GM19324 (cell line): ENCODE results near the gene COX7A2L.

ENCODE experiments used
- ATAC-seq: cut with Tn5 transposase; IDR thresholded peaks from one replicate; pipeline ENCODE4 v1.9.1; 2021; ENCODE audit warnings: mild to moderate bottlenecking, moderate library complexity; ENCODE audit not compliant: unreplicated experiment, low FRiP score

The COX7A2L gene

GRCh38 chr2:42324244-42324643, 36.8 kb downstream of the COX7A2L start:
- no peak for ATAC-seq

- no peak for ATAC-seq
Observed at GRCh38 chr2:42321452-42322064, 39.5 kb downstream of the COX7A2L start.

GRCh38 chr2:42319265-42319664, 41.8 kb downstream of the COX7A2L start:
- no peak for ATAC-seq

DNA sequence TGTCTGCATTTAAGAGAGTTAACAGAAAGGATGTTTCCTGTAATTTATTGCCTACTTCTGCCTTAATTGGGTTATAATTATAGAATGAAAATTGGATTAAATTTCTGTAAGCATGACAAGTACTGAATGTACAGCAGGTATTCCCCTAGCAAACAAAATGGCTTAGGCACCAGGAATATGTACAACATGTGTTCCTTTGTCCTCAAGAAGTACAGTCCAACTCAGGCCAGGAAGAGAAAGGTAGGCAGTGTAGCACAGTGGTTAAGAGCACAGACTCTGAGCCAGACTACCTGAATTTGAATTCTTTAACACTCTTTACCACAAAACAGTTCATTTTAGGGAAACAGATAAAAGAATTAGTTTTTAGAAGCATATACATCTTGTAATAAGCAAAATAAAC, 43.1 kb downstream of the COX7A2L start:
- ATAC-seq = no peak

GRCh38 chr2:42317486-42317885, 43.5 kb downstream of the COX7A2L start:
- no peak for ATAC-seq

DNA sequence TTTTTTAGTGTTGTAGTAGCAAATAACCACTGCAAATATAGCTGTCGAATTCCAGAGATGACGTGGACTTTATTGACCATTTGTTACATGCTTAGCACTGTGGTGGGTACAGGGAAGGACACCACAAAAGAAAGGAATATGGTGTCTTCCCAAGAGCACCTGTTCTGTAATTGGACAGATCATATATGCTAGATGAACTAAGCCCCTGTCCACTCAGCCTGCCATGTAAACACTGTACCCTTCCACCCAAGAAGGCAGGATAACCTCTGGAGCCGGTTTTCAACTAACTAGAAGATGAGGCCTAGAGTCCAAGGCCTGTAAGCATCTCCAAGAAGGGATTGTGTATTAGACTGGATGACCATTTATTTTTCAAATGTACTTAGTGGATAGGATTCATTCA, 44.1 kb downstream of the COX7A2L start:
- ATAC-seq = no peak

- ATAC-seq = no peak
Observed at GRCh38 chr2:42315844-42316470, 45.1 kb downstream of the COX7A2L start.

DNA sequence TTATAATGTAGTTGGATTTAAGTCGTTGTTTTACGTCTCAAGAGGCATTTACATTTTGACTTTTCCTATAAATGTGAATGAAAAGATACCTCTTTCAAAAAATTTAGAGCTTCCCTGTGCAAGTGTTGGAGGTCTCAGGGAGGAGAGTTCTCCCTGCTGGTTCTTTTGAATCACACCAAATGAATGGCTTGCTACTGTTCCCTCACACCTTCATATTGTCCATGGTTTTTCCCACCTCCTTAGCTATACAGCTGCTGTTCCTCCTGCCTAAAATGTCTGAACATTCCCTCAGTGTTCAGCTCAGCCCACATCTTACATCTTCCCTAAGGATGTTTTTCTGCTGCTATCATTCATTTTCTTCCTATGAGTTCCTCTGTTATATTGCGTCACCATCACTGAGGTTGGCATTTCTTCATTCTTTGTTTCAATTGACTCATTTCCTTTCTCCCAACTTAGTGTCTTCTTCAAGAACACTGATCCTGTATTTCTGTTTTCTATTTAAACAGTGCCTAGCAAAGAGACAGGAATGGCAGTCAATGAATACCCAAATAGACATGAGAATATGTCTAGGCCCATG, 46.0 kb downstream of the COX7A2L start:
- no peak for ATAC-seq

DNA sequence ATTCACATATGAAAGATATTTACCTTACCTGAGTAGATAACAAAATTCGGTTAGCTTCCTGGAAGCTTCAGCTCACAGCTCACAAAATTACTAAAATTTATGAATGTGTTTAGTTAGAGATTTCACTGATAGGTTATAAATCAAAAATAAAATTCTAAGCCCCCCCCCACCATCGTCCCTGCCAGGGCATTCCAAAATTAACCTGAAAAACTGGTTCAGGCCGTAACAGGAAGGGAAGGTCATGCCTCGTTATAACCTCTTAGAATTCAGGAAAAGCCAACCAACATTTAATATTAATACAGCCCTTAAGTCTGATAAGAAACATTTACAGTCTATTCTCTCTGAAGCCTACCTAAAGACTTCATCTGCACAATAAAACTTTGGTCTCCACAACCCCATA, 48.9 kb downstream of the COX7A2L start:
- ATAC-seq = no peak

GRCh38 chr2:42310007-42310515, 51.0 kb downstream of the COX7A2L start:
- ATAC-seq = no peak

DNA sequence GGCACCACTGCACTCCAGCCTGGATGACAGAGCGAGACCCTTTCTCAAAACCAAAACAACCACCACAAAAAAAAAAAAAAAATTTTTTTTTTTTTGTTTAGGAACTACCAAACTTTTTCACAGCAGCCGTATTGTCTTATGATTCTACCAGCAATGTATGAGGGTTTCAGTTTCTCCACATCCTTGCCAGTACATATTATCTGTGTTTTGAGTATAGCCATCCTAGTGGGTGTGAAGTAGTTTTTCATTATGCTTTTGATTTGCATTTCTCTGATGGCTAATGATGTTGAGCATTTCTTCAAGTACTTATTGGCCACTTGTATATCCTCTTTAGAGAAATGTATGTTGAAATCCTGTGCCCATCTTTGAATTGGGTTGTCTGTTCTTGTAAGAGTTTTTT, 51.7 kb downstream of the COX7A2L start:
- ATAC-seq = no peak

GRCh38 chr2:42307180-42307579, 53.8 kb downstream of the COX7A2L start:
- no peak for ATAC-seq

DNA sequence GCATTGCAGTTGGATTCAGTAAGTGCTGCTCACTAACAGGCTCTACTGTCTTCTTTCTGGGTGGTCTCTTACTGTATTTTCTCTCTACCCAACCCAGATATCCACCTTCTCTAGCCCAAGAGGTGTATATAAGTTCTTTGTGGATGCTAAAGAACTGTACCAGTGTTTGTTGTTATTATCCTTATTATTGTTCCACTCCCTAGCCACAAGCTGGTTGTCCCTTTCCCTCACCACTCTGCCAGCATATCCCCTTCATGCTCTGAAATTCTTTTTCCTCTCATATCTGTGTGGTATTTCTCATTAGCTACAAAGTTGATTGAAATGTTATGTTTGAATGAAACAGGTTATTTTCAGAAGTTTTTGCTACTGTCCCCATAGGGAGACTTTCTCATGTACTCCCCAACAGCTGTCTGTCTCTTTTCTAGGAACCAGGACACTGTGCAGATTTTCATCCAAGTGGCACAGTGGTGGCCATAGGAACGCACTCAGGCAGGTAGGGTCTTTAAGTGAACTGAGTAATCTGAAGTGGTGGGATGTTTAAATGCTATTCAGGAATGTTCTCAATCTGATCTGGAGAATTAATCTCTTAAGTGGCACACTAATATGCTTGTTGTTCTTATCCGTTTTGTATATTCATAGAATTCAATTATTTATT, 56.8 kb downstream of the COX7A2L start:
- ATAC-seq = no peak

GRCh38 chr2:42303252-42303651, 57.8 kb downstream of the COX7A2L start:
- ATAC-seq = no peak

GRCh38 chr2:42300527-42300926, 60.5 kb downstream of the COX7A2L start:
- ATAC-seq = no peak
